ENCODE data around the gene PERCC1. TPM values are rescaled to one million over a fixed set of nuclear protein-coding genes. Genes with fewer than 3 reads are reported as not detected.

The PERCC1 gene
- polyA plus RNA-seq, 4 donors, result 0.58 to 0.69 TPM; not detected in 2

DNA sequence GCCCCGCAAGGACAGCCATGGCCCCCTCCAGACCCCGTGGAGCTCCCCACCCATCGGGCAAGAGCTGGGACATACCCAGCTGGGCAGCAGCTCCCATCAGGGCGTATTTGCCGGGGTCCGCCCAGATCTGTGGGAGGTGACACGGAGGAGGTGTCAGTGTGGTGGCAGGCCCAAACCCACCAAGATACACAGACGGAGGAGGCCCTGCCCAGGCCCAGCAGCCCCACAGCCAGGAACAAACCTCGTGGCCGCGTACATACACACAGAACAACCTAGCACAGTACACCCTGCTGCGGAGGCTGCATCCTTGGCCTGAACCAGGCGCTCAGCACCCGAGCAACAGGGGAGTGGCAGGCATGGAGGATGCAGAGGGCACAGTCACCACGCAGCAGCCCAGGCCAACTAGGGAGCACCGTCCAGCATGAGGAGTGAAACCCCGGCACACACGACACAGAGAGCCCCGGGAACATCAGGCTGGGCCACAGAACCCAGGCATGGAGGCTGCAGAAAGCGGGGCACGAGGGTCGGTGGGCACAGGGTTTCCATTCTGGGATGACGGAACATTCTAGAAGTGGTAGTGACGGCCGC is 18.4 kb downstream of the PERCC1 start:
- FAIRE-seq, result no peak
- H3K36me3 ChIP-seq (ENCODE audit: control insufficient read depth in 3 of 3, insufficient read depth in 2 of 3, low read depth in 1 of 3, low read length in 3 of 3), result peaks cover 8 to 90% (median 20%) of the 10 kb centered on the region in 3 donors
- no peak for DNase-seq

DNA sequence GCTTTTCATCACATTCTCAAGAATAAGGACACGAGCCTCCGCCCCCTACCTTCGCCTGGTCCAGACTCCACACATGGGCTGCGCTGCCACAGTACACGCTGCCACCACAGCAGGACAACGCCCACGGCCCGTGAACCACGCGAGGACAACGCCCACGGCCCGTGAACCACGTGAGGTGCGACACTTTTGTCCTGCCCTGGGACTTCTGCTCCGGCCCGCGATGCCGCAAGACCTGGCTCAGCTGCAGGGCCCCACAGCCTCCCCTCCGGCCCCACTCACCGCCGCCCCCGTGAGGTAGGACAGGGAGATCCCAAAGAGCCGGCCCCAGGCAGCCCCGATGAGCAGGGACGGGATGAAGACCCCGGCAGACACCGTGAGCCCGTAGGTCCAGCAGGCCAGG is 19.3 kb downstream of the PERCC1 start:
- Histone ChIP-seq H3K9me3 (ENCODE audit: control insufficient read depth in 2 of 2, insufficient read depth in 1 of 2, low read depth in 1 of 2, low read length in 1 of 2) (no peaks in the 10 kb centered on the region), H3K27me3 (ENCODE audit: control insufficient read depth in 3 of 3, insufficient read depth in 3 of 3, low read length in 3 of 3) (no peaks in the 10 kb centered on the region), H3K27ac (ENCODE audit: low read depth in 1 of 3, low read length in 2 of 3) (no peak overlapping the region), H3K4me3 (ENCODE audit: low read depth in 1 of 3, low read length in 3 of 3) (no peak overlapping the region), H3K36me3 (ENCODE audit: control insufficient read depth in 3 of 3, insufficient read depth in 2 of 3, low read depth in 1 of 3, low read length in 3 of 3) (peaks cover 12 to 96% (median 22%) of the 10 kb centered on the region in 3 donors), H3K4me1 (ENCODE audit: control insufficient read depth in 3 of 3, insufficient read depth in 2 of 3, low read depth in 1 of 3, low read length in 2 of 3) (no peaks in the 10 kb centered on the region)
- no peak for FAIRE-seq
- 89 to 93% (median 90%) methylated on average over 29 of the region's 29 CpGs for WGBS, 3 donors
- DNase-seq, result no peak

More for the DNA sequence above, 18.4 kb downstream of the PERCC1 start:
- 95 to 96% (median 95%) methylated on average over 23 to 25 of the region's 25 CpGs for WGBS, 3 donors
- Histone ChIP-seq H3K4me1 (ENCODE audit: control insufficient read depth in 3 of 3, insufficient read depth in 2 of 3, low read depth in 1 of 3, low read length in 2 of 3) (no peaks in the 10 kb centered on the region), H3K27ac (ENCODE audit: low read depth in 1 of 3, low read length in 2 of 3) (no peak overlapping the region), H3K9me3 (ENCODE audit: control insufficient read depth in 2 of 2, insufficient read depth in 1 of 2, low read depth in 1 of 2, low read length in 1 of 2) (no peaks in the 10 kb centered on the region), H3K27me3 (ENCODE audit: control insufficient read depth in 3 of 3, insufficient read depth in 3 of 3, low read length in 3 of 3) (no peaks in the 10 kb centered on the region), H3K4me3 (ENCODE audit: low read depth in 1 of 3, low read length in 3 of 3) (no peak overlapping the region)

DNA sequence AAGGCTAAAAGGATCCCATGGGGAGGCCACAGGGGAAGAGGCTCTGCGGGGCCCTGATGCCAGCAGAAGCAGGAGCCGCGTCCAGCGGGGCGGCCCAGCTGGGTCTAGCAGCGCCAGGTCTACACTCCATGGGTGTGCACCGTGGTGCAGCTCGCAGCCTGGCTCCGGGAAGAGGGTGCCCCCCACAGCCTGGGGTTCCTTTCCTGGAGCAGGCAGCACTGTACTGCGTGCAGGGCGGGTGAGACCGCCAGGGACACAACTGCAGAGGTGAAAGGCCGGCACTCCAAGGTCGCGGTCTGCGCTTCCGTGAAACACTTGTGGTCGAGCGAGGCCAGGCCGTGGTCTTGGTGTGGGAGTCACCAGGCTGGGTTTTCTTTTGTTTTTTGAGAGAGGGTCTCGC is 20.0 kb downstream of the PERCC1 start:
- FAIRE-seq (no peak), DNase-seq (no peak)
- Histone ChIP-seq H3K27ac (ENCODE audit: low read depth in 1 of 3, low read length in 2 of 3) (no peak overlapping the region), H3K27me3 (ENCODE audit: control insufficient read depth in 3 of 3, insufficient read depth in 3 of 3, low read length in 3 of 3) (no peaks in the 10 kb centered on the region), H3K36me3 (ENCODE audit: control insufficient read depth in 3 of 3, insufficient read depth in 2 of 3, low read depth in 1 of 3, low read length in 3 of 3) (peaks cover 16 to 98% (median 25%) of the 10 kb centered on the region in 3 donors), H3K4me3 (ENCODE audit: low read depth in 1 of 3, low read length in 3 of 3) (no peak overlapping the region), H3K4me1 (ENCODE audit: control insufficient read depth in 3 of 3, insufficient read depth in 2 of 3, low read depth in 1 of 3, low read length in 2 of 3) (no peaks in the 10 kb centered on the region), H3K9me3 (ENCODE audit: control insufficient read depth in 2 of 2, insufficient read depth in 1 of 2, low read depth in 1 of 2, low read length in 1 of 2) (no peaks in the 10 kb centered on the region)
- WGBS, 3 donors, result 96 to 98% (median 97%) methylated on average over 21 of the region's 21 CpGs

DNA sequence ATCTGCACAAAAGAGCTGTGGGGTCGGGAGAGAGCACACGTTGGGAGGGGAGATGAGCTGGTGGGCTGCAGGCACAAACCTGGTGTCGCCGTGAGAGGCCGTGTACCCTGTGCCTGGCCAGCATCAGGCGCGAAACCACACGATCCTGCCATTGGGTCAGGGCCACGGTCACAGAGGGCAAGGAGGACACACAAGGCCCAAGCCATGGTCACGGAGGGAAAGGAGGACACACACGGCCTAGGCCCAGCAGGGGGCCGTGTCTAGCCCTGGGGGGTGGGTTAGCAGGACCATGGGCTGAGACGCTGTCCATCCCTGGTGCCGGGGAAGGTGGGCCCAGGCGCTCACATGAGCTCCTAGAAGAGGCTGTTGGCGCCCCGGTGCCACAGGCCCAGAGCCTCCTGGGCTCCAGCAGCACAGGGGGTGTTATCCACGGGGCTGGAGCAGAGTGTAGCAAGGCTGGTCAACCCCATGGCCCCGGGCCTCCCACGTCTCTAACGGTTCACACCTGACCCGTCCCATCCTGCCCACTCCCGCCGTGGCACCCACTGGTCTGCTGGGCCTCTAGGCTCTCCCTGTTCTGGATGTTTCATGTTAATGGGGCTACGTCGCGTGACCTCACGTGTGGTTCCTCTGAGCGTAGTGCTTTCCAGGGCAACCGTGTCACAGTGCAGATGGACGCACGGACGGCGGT is 21.0 kb downstream of the PERCC1 start:
- FAIRE-seq (no peak), DNase-seq (no peak)
- Histone ChIP-seq H3K9me3 (ENCODE audit: control insufficient read depth in 2 of 2, insufficient read depth in 1 of 2, low read depth in 1 of 2, low read length in 1 of 2) (no peaks in the 10 kb centered on the region), H3K27me3 (ENCODE audit: control insufficient read depth in 3 of 3, insufficient read depth in 3 of 3, low read length in 3 of 3) (no peaks in the 10 kb centered on the region), H3K4me3 (ENCODE audit: low read depth in 1 of 3, low read length in 3 of 3) (no peak overlapping the region), H3K4me1 (ENCODE audit: control insufficient read depth in 3 of 3, insufficient read depth in 2 of 3, low read depth in 1 of 3, low read length in 2 of 3) (no peaks in the 10 kb centered on the region), H3K27ac (ENCODE audit: low read depth in 1 of 3, low read length in 2 of 3) (no peak overlapping the region), H3K36me3 (ENCODE audit: control insufficient read depth in 3 of 3, insufficient read depth in 2 of 3, low read depth in 1 of 3, low read length in 3 of 3) (peaks cover 16 to 95% (median 28%) of the 10 kb centered on the region in 3 donors)
- 94 to 96% (median 95%) methylated on average over 29 to 34 of the region's 34 CpGs for WGBS, 3 donors

DNA sequence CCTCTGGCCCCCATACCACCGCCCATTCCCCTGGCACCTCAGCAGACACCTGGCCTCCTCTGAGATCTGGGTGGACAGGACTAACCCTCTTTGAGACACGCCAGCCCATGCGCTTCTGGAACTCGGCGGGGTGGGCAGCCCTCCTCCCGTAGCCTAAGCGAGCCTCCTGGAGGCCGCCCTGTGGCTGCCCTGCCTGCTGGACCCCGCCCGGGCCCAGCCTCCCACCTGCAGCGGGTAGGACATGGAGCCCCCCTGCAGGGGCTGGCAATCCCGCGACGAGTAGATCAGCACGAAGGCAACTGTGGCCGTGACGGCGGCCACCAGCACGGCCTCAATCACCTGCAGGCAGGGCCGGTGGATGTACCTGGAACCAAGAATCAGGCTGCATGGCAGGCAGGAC is 21.7 kb downstream of the PERCC1 start:
- FAIRE-seq (no peak), DNase-seq (no peak)
- 96 to 98% (median 96%) methylated on average over 18 to 20 of the region's 20 CpGs for WGBS, 3 donors
- H3K36me3 ChIP-seq (ENCODE audit: control insufficient read depth in 3 of 3, insufficient read depth in 2 of 3, low read depth in 1 of 3, low read length in 3 of 3), result peaks cover 16 to 95% (median 28%) of the 10 kb centered on the region in 3 donors
- H3K27ac ChIP-seq (ENCODE audit: low read depth in 1 of 3, low read length in 2 of 3), result no peak overlapping the region
- H3K9me3 ChIP-seq (ENCODE audit: control insufficient read depth in 2 of 2, insufficient read depth in 1 of 2, low read depth in 1 of 2, low read length in 1 of 2), result no peaks in the 10 kb centered on the region
- no peak overlapping the region for H3K4me3 ChIP-seq (ENCODE audit: low read depth in 1 of 3, low read length in 3 of 3)
- H3K27me3 ChIP-seq (ENCODE audit: control insufficient read depth in 3 of 3, insufficient read depth in 3 of 3, low read length in 3 of 3), result no peaks in the 10 kb centered on the region
- no peaks in the 10 kb centered on the region for H3K4me1 ChIP-seq (ENCODE audit: control insufficient read depth in 3 of 3, insufficient read depth in 2 of 3, low read depth in 1 of 3, low read length in 2 of 3)

DNA sequence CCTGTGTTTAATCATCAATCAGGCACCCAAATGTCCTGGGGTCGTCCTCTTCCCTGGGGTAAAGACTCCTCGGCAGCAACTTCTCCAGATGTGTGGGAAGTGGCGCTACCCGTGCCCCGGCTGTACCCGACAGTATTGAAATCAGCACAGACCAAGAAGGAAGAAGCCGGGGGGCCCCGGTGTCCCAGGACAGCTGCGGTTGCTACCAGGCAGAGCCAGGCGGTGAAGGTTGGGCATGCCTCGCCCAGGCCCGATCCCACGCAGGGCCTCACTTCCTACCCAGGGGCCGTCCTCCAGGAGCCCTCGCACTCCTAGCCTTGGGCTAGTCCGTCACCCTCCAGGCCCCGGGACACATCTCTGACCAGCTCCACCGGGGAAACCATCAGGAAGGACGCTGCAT is 22.4 kb downstream of the PERCC1 start:
- H3K27me3 ChIP-seq (ENCODE audit: control insufficient read depth in 3 of 3, insufficient read depth in 3 of 3, low read length in 3 of 3), result no peaks in the 10 kb centered on the region
- WGBS, 3 donors, result 95 to 96% (median 96%) methylated on average over 15 to 19 of the region's 19 CpGs
- DNase-seq (no peak), FAIRE-seq (no peak)
- H3K4me3 ChIP-seq (ENCODE audit: low read depth in 1 of 3, low read length in 3 of 3), result no peak overlapping the region
- peaks cover 16 to 95% (median 28%) of the 10 kb centered on the region in 3 donors for H3K36me3 ChIP-seq (ENCODE audit: control insufficient read depth in 3 of 3, insufficient read depth in 2 of 3, low read depth in 1 of 3, low read length in 3 of 3)
- no peak overlapping the region for H3K27ac ChIP-seq (ENCODE audit: low read depth in 1 of 3, low read length in 2 of 3)
- no peaks in the 10 kb centered on the region for H3K9me3 ChIP-seq (ENCODE audit: control insufficient read depth in 2 of 2, insufficient read depth in 1 of 2, low read depth in 1 of 2, low read length in 1 of 2)
- H3K4me1 ChIP-seq (ENCODE audit: control insufficient read depth in 3 of 3, insufficient read depth in 2 of 3, low read depth in 1 of 3, low read length in 2 of 3), result no peaks in the 10 kb centered on the region

DNA sequence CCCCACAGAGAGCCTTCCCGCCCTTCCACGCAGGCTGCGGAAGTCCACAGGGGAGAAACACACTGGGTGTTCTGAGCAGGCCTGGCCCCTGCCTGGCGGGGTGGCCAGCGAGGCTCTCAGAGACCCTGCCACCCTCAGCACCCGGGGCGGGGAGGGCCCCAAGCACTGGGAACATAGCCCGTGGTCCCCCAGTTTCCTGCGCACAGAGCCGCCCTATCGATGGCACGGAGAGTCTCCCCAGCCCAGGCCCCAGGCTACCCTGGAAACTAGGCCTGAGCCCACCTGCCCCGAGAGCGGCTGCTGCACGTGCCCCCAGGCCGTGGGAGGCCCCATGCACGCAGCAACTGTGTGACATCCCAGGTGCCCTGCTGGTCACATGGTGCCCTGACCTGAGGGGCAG is 23.7 kb downstream of the PERCC1 start:
- Histone ChIP-seq H3K4me3 (ENCODE audit: low read depth in 1 of 3, low read length in 3 of 3) (no peak overlapping the region), H3K27ac (ENCODE audit: low read depth in 1 of 3, low read length in 2 of 3) (no peak overlapping the region), H3K27me3 (ENCODE audit: control insufficient read depth in 3 of 3, insufficient read depth in 3 of 3, low read length in 3 of 3) (no peaks in the 10 kb centered on the region), H3K36me3 (ENCODE audit: control insufficient read depth in 3 of 3, insufficient read depth in 2 of 3, low read depth in 1 of 3, low read length in 3 of 3) (peaks cover 16 to 90% (median 25%) of the 10 kb centered on the region in 3 donors), H3K9me3 (ENCODE audit: control insufficient read depth in 2 of 2, insufficient read depth in 1 of 2, low read depth in 1 of 2, low read length in 1 of 2) (no peaks in the 10 kb centered on the region), H3K4me1 (ENCODE audit: control insufficient read depth in 3 of 3, insufficient read depth in 2 of 3, low read depth in 1 of 3, low read length in 2 of 3) (no peaks in the 10 kb centered on the region)
- DNase-seq (no peak), FAIRE-seq (no peak)
- WGBS, 3 donors, result 90 to 93% (median 91%) methylated on average over 17 of the region's 17 CpGs

DNA sequence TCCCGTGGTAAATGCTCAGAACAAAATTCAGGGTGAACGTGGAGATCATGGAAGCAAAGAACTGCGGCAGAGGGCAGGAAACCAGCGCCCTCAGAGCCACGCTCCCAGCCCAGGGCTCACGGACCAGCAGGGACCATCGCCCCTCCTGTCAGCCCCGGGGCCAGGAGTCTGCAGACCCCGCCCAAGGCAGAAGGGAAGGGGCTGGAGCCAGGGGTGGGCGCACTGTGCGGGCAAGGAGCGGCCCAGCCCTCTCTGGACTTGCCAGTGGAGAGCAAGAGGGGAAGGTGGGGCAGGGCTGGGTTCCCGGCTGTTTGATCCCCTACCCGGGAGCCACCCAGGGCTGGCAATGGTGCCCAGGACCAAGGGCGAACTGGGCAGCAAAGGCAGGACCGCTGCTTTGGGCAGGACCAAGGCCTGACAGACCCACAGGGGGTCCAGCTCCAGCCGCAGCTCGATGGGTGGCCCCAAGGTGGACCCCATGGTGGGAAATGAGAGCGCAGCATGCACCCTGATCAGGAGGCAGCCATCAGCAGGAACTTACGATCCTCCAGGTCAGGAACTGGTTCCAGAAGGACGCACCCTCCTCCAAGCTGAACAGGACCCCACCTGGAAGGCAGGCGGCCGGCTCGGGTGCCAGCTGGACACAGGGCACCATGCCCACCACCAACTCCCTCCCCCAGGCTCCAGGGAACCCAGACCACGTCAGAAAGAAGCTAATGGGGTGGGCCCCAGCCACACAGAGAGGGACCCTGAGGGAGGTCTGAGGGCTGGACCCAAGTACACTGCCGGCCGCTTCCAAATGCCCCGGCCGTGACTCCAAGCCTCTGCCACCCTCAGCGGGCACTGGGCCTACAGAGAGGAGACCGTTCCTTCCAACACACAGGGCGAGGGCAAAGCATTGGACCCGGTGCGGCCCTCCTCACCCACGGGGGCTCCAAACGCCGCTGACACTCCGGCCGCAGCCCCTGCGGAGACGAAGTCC is 24.6 kb downstream of the PERCC1 start:
- WGBS, 3 donors, result 91 to 93% (median 91%) methylated on average over 40 to 41 of the region's 41 CpGs
- Histone ChIP-seq H3K4me1 (ENCODE audit: control insufficient read depth in 3 of 3, insufficient read depth in 2 of 3, low read depth in 1 of 3, low read length in 2 of 3) (no peaks in the 10 kb centered on the region), H3K27me3 (ENCODE audit: control insufficient read depth in 3 of 3, insufficient read depth in 3 of 3, low read length in 3 of 3) (no peaks in the 10 kb centered on the region), H3K36me3 (ENCODE audit: control insufficient read depth in 3 of 3, insufficient read depth in 2 of 3, low read depth in 1 of 3, low read length in 3 of 3) (peaks cover 14 to 89% (median 25%) of the 10 kb centered on the region in 3 donors), H3K27ac (ENCODE audit: low read depth in 1 of 3, low read length in 2 of 3) (no peak overlapping the region), H3K4me3 (ENCODE audit: low read depth in 1 of 3, low read length in 3 of 3) (no peak overlapping the region), H3K9me3 (ENCODE audit: control insufficient read depth in 2 of 2, insufficient read depth in 1 of 2, low read depth in 1 of 2, low read length in 1 of 2) (no peaks in the 10 kb centered on the region)
- FAIRE-seq, result no peak
- no peak for DNase-seq

Data from small intestine (tissue), 7 donors.